Measurements from ENCODE around the gene PTGR2.
"Not testable (repeated sequence)": the region's sequence is repeated elsewhere in the genome, so short reads cannot be mapped to it uniquely, and the experiment has no call there.

PTGR2 gene

DNA sequence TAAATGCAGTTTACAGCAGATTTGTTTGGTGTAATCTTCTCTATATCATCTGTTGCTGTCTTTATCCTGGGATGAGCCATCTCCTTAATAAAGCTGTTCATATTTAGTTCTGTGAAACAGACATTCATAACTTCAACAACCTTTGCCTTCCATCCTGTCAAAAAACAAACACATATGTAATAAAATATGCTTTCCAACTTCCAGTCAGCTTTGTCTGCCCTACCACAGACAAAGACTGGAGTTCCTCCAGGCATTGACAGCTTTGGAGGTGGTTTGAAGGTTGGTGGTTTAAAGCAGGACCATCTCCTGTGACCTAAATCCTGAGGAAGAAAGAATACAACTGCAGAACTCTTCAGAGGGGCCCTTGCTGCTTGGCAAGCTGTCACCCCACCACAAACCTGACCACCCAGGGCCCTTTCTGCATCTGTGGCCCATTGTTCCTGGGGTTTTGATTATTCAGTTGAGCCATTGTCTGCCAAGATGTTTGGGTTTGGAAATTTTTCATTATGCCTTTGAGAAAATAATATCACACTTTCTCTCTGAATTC, 28.2 kb upstream of the PTGR2 start:
- DNase-seq (ENCODE audit: low read depth) = no peak
- TF ChIP-seq, protein P1, sequence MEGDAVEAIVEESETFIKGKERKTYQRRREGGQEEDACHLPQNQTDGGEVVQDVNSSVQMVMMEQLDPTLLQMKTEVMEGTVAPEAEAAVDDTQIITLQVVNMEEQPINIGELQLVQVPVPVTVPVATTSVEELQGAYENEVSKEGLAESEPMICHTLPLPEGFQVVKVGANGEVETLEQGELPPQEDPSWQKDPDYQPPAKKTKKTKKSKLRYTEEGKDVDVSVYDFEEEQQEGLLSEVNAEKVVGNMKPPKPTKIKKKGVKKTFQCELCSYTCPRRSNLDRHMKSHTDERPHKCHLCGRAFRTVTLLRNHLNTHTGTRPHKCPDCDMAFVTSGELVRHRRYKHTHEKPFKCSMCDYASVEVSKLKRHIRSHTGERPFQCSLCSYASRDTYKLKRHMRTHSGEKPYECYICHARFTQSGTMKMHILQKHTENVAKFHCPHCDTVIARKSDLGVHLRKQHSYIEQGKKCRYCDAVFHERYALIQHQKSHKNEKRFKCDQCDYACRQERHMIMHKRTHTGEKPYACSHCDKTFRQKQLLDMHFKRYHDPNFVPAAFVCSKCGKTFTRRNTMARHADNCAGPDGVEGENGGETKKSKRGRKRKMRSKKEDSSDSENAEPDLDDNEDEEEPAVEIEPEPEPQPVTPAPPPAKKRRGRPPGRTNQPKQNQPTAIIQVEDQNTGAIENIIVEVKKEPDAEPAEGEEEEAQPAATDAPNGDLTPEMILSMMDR (conservative IDR thresholded peaks at IDR 0.05; ENCODE audit: low read length) = no peak
- no peak overlapping the region for H3K4me3 ChIP-seq (ENCODE audit: low read length)

DNA sequence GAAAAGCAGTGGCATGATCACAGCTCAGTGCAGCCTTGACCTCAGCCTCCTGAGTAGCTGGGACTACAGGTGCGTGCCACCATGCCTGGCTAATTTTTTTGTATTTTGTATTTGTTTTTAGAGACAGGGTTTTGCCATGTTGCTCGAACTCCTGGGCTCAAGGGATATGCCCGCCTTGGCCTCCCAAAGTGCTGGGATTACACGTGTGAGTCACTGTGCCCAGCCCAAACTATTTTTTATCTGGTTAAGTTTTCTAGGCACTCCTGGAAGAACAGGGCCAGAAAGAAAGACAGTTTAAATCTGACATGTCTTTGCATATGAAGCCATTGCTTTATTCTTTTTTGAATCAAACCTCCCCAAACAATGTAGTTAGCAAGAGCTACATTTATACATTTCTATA, 27.5 kb upstream of the PTGR2 start:
- DNase-seq (ENCODE audit: low read depth) = no peak
- no peak overlapping the region for H3K4me3 ChIP-seq (ENCODE audit: low read length)
- TF ChIP-seq, protein P1 (conservative IDR thresholded peaks at IDR 0.05; ENCODE audit: low read length) = no peak

DNA sequence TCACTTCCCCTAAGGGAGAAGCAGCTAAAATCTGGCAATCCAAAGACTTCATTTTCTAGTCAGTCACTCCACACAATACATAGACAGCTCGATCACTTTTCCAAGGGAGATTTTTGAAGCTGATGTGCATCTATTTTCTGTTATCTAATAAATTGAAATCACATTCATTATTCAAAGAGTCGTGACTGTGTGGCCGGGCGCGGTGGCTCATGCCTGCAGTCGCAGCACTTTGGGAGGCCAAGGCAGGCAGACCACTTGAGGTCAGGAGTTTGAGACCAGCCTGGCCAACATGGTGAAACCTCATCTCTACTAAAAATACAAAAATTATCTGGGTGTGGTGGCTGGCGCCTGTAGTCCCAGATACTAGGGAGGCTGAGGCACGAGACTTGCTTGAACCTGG, 27.1 kb upstream of the PTGR2 start:
- no peak overlapping the region for H3K4me3 ChIP-seq (ENCODE audit: low read length)
- DNase-seq (ENCODE audit: low read depth) = no peak
- TF ChIP-seq, protein P1 (conservative IDR thresholded peaks at IDR 0.05; ENCODE audit: low read length) = no peak

DNA sequence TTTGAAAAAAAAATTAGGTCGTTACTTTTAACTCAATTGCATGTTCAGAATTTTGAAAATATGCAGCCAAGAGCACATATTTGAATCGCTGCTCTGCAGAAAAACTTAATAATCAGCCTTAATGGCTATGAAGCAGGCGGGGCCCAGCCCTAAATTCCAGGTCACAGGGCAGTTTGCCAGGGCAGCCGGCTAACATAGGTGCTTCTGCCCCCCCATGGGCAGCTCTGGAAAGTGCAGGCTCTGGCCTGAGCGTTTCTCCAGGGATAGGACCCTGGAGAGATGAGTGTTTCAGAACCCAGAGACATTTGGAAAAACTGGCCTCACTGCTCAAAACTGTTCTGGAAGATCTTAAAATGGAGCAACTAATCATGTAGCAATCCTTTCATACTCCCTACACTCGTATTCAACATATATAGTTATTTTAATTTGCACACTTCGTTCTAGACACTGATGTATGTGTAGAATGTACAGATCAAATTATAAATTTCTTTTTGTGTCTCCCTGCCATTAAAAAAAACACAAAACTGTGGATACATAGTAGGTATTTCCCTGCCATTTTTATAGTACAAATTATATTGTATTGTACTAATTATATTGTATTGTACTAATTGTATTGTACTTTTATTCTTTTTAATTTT, 26.0 kb upstream of the PTGR2 start:
- TF ChIP-seq, protein P1 (conservative IDR thresholded peaks at IDR 0.05; ENCODE audit: low read length) = peak; percentile 89
- DNase-seq (ENCODE audit: low read depth) = peak; percentile 81
- no peak overlapping the region for H3K4me3 ChIP-seq (ENCODE audit: low read length)

DNA sequence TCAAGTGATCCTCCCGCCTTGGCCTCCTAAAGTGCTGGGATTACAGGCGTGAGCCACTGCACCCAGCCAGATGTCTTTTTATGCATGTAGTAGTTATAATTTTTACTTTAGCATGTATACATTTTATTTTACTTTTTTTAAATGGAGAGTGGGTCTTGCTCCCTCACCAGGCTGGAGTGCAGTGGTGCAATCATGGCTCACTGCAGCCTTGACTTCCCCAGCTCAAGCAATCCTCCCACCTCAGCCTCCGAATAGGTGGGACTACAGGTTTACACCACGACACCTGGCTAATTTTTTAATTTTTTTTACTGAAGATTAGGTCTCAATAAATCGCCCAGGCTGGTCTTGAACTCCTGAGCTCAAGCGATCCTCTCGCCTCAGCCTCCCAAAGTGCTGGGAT, 24.4 kb upstream of the PTGR2 start:
- DNase-seq (ENCODE audit: low read depth); H3K4me3 ChIP-seq (ENCODE audit: low read length): not testable (repeated sequence)
- TF ChIP-seq, protein P1 (conservative IDR thresholded peaks at IDR 0.05; ENCODE audit: low read length) = peak; percentile 31

DNA sequence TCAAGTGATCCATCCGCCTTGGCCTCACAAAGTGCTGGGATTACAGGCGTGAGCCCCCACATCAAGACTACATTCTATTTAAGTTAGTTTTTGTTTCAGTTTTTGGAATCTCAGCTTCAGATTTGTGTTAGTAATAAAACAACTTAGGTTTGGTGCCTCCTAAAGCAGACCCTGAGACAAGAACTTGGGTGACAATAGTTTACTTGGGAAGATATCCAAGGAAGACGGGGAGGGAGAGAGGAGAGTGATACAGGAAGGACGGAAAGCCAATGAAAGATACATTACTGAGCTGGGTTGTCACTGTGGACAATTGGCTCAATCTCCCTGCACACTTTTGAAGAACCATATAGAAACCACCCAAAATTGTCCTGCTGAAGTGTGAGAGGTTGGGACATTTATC, 22.6 kb upstream of the PTGR2 start:
- TF ChIP-seq, protein P1 (conservative IDR thresholded peaks at IDR 0.05; ENCODE audit: low read length) = no peak

More for the DNA sequence above, 22.6 kb upstream of the PTGR2 start:
- no peak for DNase-seq (ENCODE audit: low read depth)
- no peak overlapping the region for H3K4me3 ChIP-seq (ENCODE audit: low read length)

All from AG10803 (cell line).